Activated CD8-positive, alpha-beta memory T cell treated with anti-CD3 and anti-CD28 coated beads, Interleukin-2, amount 50 U/mL, for 1 hour (primary cell): ENCODE results near the gene PDLIM7.

ENCODE experiments used
- DNase-seq: peaks from one replicate; pipeline ENCODE4 v3.0.0-alpha.2; 2020; ENCODE audit errors: extremely low read depth

The PDLIM7 gene

DNA sequence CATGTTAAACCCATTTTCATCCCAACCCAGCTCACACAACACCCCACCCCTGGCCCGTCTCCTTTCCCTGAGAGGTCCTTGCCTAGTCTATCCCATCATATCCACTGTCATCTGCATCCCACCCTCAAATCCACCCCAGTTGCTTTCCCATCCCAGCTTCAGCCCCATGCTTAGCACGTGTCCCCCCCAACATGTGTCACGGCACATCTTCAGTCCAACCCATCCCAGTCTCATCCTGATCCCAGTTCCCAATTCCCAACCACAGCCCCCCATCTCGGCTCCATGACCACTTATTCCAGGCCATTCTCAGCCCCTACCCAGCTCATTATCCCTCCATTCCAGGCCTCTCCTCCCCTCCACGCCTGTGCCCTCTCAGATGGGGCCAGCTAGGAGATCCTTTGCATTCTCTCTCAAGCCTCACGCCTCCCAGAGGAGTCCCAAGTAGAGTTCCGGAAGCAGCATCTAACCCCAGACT, 23.4 kb downstream of the PDLIM7 start:
- no peak for DNase-seq

DNA sequence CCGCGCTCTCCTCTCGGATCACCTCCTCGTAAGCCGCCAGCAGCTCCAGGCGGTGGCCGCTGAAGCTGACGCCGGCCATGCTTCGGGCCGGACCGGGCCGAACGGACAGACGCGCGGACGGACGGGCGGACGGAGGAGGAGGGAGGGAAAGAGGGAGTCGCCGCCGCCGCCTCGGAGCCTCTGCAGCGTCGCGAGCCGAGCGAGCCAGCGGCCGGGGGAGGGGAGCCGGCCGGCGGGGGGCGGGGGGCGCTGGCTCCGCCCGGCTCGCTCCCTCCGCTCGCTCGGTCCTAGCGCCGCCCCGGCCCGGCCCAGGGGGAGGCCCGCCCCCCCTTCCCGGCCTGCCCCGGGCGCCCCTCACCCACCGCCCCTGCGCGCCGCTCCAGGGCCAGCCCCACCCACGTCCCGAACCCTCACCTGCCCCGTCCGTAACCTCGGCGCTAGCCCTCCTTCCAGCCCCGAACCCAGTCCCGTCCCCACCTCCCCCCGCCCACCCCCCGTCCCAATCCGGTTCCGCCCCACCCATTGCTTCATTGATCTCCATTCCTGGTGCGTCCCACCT, 23.9 kb downstream of the PDLIM7 start, which contains the start of gene DBN1:
Gene DBN1 (minus strand): TSS at position 192 of the 559 bp plus-strand sequence. CDS start 113 bp downstream, at position 79.
- DNase-seq, result no peak

DNA sequence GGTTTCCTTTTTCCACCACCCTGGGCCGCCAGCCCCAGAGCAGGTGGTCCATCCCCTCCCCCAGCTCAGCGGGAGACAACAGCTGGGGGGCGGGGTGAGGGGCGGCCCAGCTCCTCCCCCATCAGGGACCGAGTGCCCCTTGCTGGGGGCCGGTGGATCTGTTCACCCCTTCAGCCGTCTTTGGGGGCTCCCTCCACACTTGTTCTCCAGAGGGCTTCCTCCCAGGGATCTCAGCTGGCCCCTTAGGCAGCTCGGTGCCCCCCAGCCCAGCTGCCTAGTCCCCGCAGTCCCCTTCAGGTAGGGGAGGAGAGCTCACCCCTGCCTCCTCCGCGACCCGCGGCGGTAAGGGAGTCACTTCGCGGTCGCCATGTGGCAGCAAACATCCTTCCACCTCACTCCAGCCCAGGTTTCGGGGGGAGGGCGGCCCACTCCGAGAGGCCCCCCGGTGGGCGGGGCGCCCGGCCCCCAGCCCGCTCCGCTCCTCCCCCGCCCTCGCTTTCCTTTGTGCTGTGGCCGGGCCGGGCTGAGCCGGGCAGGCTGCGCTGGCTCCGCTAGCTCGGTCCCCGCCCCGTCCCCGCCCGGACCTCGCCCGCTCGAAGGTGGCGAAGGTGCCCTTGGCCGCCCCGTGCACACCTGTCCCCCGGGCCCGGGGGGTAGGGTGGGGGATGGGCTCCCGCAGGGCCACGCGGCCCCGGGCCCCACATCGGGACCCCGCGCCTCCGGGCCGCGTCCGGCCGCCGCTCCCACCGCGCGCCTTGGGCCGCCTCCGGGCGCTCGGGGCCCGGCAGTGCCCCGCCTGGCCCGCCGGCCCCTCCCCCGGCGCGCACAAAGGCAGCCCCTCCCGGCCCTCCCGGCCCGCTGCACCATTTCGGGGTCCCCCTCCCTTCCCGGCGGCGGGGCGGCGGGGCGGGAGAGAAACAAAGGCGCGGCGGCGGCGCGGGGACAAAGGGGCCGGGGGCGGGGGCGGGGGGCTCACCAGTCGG, 24.7 kb downstream of the PDLIM7 start:
- no peak for DNase-seq

DNA sequence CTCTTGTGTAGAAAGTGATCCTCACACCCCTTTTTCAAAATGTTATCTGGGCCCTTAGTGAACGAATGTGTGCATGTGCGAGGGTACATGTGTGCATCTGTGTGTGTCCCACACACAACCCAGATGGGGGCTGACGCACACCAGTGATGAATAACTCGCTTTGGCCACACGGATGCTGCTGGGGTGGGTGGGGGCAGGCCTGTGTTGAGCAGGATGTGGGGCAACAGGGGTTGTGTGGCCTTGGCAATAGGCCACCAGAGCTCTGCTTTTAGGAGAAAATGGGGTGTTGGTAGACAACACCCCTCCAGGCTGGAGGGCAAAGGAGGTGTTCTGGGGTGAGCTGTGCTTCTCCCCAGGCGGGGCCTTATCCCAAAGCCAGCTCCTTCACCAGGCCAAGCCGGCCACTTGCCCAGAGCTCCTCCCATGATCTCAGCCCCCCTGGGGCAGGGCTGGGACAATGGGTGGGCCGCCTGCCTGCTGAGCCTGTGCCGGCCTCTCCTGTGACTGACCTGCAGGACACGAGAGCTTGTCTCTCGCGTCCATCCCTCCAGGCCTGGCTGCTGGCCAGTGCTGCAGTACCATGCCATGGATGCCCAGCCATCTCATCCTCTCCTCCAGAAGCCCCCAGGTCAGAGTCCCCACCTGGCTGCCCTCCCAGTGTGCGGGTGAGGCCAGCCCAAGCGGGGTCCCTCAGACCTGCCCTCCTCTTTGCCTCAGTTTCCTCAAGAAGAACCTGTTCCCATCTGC, 25.6 kb downstream of the PDLIM7 start:
- no peak for DNase-seq

DNA sequence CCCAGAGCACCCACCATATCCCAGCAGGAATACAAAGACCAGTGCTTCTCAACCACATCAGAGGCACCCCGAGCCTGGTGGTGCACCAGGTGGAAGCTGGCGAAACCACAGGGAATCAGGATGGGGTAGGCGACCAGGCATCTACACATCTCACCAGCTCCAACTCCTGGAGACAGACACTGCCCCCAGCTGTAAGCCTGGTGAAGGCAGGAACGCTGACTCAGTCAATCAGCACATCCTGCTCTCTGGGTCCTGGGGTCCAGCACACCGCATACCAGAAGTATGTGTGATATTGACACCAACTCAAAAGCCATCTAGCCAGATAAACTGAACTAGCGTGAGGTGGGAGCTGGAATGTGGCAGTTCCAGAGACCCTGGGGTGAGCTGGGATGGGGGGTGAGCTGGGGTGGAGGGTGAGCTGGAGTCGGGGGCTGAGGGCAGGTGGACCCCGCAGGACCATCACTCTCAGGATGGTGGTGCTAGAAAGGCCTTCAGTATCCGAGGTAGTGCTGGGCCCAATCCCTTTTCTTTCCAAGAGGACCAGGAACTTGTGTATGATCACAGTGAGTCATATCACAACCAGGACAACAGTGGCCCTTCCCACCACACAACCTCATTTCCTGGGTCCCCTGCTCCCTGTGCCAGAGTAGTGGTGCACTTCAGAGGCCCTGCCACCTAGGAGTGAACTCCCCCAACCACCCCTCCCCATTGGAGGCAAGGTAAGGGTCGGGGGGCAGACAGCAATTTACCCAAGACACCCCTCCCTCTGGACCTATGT, 26.5 kb downstream of the PDLIM7 start:
- DNase-seq, result no peak

DNA sequence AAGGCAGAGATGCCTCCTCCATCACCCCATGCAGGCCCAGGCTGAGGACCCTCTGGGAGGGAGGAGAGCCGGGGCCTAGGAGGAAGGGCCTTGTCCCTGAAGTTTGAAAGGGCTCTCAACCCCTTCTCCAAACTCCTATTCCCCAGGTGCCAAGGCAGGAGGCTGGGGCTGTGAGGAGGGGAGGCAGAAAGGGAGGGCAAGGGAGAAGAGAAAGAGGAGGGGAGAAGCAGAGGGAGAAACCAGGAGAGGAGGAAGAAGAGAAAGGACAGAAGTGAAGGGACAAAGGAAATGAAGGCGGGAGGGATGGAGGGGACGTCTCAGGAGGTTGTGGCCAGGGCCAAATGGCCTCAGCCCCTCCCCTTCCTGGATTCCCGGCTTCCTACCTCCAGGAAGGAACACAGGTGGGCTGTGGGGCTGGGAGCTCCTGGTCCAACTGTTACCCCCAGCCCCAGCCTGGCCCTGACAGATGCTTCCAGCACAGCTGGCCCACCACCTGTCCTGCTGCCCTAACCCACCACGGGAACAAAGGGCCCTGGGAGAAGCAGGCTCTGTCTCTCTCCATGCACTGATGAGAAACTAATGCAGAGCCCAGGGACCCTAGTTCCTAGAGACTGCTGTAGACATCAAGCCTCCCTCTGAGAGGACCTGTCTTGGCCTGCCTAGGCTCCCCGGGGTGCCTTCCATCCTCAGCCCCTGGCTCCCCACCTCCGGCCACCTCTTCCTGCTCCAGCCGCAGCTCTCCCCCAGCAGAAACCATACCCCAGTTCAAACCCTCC, 27.5 kb downstream of the PDLIM7 start:
- no peak for DNase-seq

DNA sequence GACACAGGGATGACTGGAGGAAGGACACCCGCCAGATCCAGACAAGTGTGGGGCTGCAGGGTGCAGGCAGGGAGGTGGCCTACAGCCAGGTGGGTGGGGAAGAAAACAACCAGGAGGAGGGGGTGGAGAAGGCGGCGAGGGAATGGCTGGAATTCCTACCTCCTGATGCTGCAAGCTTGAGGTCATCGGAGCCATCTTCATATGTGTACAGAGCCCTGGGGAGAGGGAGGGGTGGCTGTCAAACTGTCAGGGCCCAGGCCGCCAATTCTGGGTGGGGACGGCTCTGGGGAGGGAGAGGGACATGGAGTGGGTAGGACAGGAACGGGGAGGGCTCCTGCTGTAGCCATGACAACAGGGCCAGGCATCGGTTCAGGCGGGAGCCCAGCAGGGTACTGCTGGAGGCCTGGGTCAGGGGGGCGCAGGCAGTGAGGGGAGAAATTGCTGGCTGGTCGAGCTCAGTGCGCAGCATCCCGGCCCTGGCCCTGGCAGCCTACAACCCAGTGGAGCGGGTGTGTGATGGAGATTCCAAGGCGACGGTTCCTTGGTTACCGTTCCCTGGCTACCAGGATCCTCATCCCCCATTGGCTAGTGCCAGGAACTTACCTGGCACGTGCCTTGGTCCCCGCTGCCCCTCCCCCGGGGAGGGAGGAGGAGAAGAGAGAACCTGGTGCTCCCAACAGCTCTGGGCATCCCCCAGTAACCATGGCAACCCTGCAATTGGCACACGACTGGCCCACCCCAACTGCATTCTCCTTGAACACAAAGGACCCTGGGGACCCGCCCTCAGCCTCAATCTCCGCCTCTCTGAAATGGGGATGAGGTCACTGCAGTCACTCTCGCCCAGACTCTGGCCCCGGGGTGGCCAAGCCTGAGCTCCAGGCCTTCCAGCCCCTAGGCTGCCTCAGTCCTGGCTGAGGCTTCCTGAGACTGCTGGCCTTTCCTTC, 28.4 kb downstream of the PDLIM7 start:
- no peak for DNase-seq

DNA sequence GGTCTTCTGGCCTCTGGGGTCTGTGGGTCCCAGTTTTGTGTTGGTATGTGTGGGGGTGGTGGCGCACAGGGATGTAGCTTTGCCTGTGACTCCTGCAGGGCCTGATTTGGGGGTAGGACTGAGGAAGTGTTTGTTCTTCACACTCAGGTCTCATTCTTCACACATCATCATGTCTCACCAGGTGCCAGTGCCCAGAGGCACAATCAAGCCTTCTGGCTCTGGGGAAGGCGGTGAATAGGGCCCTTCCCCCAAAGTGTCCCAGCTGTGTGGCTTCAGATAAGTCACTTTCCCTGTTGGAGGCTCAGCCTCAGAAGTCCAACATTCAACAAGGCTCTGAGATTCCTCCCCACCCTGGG, 29.1 kb downstream of the PDLIM7 start:
- DNase-seq, result no peak

DNA sequence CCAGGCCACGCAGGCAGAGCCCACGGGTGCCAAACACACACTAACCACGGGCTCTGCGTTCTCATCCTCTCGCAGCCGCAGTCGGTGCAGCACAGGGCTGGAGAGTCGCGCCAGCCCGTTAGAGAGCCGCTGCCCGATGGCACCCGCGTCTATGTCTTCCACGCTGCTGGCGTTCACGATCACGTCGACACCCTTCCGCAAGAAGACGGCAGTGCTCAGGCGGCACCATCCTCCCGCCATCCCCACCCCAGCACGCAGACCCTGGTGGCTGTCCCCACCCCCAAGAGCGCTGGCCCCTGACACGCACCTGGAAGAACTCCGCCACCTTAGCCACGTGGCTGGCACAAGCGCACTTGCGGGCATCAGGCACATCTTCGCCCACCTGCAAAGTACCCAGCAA, 30.0 kb downstream of the PDLIM7 start:
- DNase-seq, result no peak

DNA sequence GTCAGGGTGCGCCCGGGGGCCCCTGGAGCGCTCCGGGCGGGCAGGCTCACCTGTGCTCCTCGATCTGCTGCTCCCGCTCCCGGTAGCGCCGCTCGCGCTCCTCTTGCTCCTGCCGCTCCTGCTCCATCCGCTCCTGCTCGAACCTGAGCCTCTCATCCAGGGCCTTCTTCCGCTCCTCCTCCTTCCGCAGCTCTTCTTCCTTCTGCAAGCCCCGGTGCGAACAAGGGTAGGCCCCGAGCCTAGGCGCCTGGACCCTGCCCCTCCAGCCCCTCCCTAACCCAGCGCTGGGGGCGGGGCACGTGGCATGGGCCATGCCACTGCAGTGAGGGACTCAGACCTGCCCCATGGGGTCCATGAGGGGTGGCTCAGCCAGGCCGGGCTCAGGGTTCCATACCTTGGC, 30.5 kb downstream of the PDLIM7 start:
- DNase-seq, result no peak

DNA sequence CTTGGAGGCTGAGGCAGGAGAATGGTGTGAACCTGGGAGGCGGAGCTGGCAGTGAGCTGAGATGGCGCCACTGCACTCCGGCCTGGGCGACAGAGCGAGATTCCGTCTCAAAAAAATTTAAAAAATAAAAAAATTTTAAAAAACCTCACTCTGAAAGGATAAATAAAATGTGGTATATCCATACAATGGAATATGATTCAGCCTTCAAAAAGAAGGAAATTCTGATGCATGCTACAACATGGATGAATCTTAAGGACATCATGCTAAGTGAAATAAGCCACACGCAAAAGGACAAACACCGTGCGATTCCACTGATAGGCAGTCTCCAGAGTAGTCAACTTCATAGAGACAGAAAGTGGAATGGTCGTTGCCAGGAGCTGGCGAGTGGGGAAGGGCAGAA, 32.4 kb downstream of the PDLIM7 start:
- no peak for DNase-seq

DNA sequence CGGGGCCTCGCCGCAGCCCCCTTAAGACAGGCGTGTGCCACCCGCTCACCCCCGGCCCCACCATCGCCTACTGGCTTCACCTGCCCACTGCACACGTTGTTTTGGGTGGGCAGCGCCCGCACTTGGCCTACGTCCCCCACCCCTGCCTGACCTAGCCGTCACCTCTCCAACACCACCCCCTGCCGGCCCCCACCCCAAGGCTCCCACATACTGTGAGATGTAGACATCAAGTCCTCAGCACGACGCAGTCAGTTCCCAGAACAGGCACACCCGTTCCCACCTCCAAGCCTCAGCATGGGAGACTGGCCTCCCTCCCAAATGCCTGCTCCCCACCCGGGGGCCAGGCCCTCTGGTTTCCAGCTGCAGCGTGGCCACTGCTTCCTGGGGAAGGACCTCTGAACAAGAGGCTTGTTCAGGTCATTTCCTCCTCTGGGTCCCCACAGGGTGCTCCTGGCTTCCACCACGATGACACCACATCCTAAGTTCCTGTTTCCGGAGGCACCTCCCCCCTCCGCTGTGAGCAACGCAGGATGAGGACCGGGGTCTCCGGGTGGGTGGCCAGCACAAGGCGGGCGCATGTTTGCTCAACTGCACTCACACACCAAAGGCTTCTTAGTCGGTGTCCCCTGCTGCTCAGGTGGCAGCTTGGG, 35.3 kb downstream of the PDLIM7 start:
- no peak for DNase-seq

DNA sequence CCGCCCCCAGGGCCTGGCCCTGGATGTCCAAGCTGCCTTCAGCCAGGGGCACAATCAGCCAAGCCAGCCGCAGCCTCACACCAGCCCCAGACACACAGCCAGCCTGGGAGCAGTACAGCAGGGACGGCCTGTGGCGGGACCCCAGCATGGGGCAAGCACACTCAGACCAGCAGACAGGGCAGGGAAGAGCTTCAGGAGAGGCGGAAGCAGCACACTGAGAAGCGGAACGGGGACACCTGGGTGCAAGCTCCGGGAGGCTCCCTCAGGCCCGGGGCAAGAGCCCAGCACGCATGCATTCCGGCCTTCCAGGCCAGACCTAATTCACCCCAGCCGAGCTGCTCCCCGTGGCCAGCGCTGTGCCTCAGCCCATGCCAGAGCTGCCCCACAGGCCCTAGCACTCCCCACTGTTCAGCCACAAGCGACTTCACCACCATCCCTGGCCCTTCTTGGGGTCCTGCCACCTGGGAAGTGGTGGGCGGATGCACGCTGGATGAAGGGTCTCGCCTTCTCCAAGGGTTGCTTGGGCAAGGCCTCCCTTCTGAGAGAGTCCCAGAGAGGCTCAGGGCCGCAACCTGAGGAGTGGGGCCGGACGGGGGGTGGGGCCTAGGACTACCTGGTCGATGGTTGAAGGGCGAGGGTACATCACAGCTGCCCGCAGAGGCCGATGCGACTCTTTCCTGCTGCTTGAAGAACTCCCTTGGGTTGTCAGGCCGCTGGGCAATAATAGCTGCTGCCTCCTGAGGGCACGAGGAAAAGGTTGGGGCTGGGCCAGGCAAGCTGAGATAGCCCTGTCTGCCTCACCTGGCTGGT, 37.4 kb downstream of the PDLIM7 start:
- no peak for DNase-seq

DNA sequence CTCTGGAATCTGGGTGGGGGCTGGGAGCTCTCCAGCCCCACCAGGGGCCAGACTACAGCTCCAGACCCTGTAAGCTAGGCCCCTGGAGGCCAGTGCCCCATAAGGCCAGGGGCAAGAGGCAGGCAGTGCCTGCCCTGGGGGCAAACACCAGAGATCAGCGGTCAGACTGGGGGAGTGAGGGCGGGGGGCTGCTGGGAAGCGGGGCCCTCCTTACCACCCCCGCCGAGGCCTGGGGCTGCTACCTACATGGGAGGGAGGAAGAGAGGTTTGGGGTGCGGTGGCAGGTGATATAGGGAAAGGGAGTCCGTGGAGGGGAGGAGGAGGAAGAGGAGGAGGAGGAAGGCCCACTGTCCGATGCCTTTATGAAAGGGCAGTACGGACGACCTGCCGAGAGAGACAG, 38.0 kb downstream of the PDLIM7 start:
- no peak for DNase-seq

DNA sequence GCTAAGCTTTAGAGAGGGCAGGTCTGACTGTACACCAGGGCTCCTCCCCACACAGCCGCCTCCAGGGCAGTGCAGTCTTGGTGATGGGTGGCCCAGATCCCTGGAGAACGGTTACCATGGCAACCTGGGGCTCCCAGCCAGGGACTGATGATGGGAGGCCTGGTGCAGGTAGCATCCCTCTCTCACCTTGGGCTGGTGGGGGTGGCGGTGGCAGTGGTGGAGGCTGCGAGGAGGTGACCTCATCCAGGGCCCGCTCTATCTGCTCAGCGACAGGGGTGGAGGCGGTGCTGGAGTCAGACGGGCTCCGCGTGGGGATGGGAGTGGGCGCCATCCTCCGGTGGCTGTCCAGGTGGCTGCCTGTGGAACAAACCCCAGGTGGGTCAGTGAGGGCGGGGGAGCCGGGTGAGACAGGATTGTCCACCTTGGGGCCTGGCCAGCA, 38.5 kb downstream of the PDLIM7 start:
- no peak for DNase-seq

DNA sequence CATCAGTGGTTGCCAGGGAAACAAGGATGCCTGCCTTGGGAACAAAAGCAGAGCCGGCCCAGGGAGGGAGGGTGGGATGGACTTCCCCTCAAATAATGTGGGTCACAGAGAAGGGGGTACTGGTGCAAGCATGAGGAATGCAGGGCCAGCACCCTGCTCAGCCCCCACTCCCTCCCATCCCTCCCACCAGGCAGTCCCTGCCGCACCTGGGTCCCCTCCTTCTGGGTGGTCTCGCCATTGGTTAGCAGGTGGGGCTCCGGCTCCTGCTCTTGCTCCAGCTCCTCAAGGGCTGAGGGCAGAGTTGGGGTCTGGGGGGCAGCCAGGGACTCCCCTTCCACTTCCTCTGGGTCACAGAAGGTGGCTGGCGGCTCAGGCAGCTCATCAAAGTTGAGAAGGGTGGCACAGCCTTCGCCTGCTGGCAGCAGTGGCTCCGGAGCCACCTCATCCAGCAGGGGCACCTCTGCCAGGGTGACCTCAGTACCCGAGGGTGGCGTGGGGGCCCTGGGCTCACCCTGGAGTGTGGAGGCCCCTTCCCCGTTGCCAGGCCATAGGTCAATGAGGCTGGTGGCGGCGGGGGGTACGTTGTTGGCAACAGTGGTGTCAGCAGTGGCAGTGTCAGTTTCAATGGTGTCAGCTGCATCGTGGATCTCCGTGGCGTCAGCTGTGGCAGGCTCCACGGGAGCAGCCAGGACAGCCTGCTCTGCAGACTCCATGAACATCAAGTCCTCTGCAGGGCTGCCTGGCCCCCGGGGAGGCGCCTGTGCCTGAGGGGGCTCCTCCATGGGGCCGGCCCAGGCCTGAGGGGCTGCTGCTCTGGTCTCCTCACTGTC, 39.3 kb downstream of the PDLIM7 start:
- no peak for DNase-seq
